GM18868 (cell line): ENCODE results near the gene FADS2.

Source experiments
- ATAC-seq: cut with Tn5 transposase; IDR thresholded peaks from one replicate; pipeline ENCODE4 v1.9.1; 2021; ENCODE audit warnings: mild to moderate bottlenecking, moderate library complexity; ENCODE audit not compliant: unreplicated experiment

Gene FADS2

GRCh38 chr11:61842528-61842820 is 14.4 kb downstream of the FADS2 start:
- no peak for ATAC-seq

GRCh38 chr11:61844909-61845565 is 16.9 kb downstream of the FADS2 start:
- no peak for ATAC-seq

GRCh38 chr11:61846362-61847020 is 18.4 kb downstream of the FADS2 start:
- ATAC-seq, result no peak

- no peak for ATAC-seq
Measured at GRCh38 chr11:61847914-61848581, 19.9 kb downstream of the FADS2 start.

GRCh38 chr11:61848631-61849030 is 20.5 kb downstream of the FADS2 start:
- ATAC-seq, result no peak

GRCh38 chr11:61850687-61851086 is 22.6 kb downstream of the FADS2 start:
- no peak for ATAC-seq

- no peak for ATAC-seq
Measured at GRCh38 chr11:61851113-61851899, 23.2 kb downstream of the FADS2 start.

GRCh38 chr11:61851900-61852295 is 23.8 kb downstream of the FADS2 start:
- no peak for ATAC-seq

- no peak for ATAC-seq
Measured at GRCh38 chr11:61853698-61854169, 25.6 kb downstream of the FADS2 start.

GRCh38 chr11:61854206-61854895 is 26.3 kb downstream of the FADS2 start:
- ATAC-seq, result no peak

- ATAC-seq, result no peak
Measured at GRCh38 chr11:61854966-61855714, 27.0 kb downstream of the FADS2 start.

GRCh38 chr11:61855939-61856680 is 28.0 kb downstream of the FADS2 start:
- no peak for ATAC-seq

- ATAC-seq, result no peak
Measured at GRCh38 chr11:61860054-61860903, 32.2 kb downstream of the FADS2 start.

GRCh38 chr11:61861634-61862033 is 33.5 kb downstream of the FADS2 start:
- ATAC-seq, result no peak

GRCh38 chr11:61862714-61863547 is 34.8 kb downstream of the FADS2 start:
- ATAC-seq, result no peak

- no peak for ATAC-seq
Measured at GRCh38 chr11:61863548-61864081, 35.5 kb downstream of the FADS2 start.
